Natural killer cell (primary cell): ENCODE measurements around the gene SNAI3. TPM values are rescaled to one million over a fixed set of nuclear protein-coding genes. Genes with fewer than 3 reads are reported as not detected.

Experiments used
- ATAC-seq, 3 donors: fragments of 150-1000 bp in 2 of 3; fragments of 200-7000 bp in 1 of 3; cut with Tn5 transposase; 1 replicate in 1 of 3; 2 replicates in 2 of 3; pipeline ENCODE4 v1.10.0; 2021; ENCODE audit warnings: mild to moderate bottlenecking in 2 of 3, moderate library complexity in 2 of 3
- DNase-seq, 2 donors: peaks; one replicate each; pipeline versions ENCODE4 v3.0.0 to v3.0.0-alpha.2; 2013 to 2021; ENCODE audit warnings: mixed read lengths in 1 of 2
- H3K27ac ChIP-seq: one replicate; pipeline ENCODE4 v1.5.1; 2013; ENCODE audit warnings: mild to moderate bottlenecking, low read length
- H3K27me3 ChIP-seq: one replicate; pipeline ENCODE4 v1.6.1; 2013; ENCODE audit warnings: low read length; ENCODE audit not compliant: control insufficient read depth, insufficient read depth
- H3K36me3 ChIP-seq: one replicate; pipeline ENCODE4 v1.6.1; 2013; ENCODE audit warnings: low read length; ENCODE audit not compliant: control insufficient read depth, insufficient read depth
- H3K4me1 ChIP-seq: one replicate; pipeline ENCODE4 v1.6.1; 2013; ENCODE audit warnings: low read length; ENCODE audit not compliant: control insufficient read depth, insufficient read depth
- H3K4me3 ChIP-seq: one replicate; pipeline ENCODE4 v1.5.1; 2013; ENCODE audit warnings: low read length
- H3K9me3 ChIP-seq: one replicate; pipeline ENCODE4 v1.6.1; 2013; ENCODE audit warnings: low read length; ENCODE audit not compliant: control insufficient read depth, insufficient read depth
- H3K27ac Mint-ChIP-seq, 2 donors: one replicate each; pipeline ENCODE4 v1.8.0; 2022; ENCODE audit warnings: mild to moderate bottlenecking in 2 of 2, mixed read lengths in 2 of 2, moderate library complexity in 1 of 2
- H3K27me3 Mint-ChIP-seq, 2 donors: one replicate each; pipeline ENCODE4 v1.8.0; 2022; ENCODE audit warnings: low read depth in 2 of 2, mixed read lengths in 2 of 2
- H3K36me3 Mint-ChIP-seq: one replicate; pipeline ENCODE4 v1.8.0; 2022; ENCODE audit warnings: mixed read lengths
- H3K4me1 Mint-ChIP-seq, 2 donors: one replicate each; pipeline ENCODE4 v1.8.0; 2022; ENCODE audit warnings: mixed read lengths in 2 of 2
- H3K4me3 Mint-ChIP-seq: one replicate; pipeline ENCODE4 v1.8.0; 2022; ENCODE audit warnings: mild to moderate bottlenecking, moderate library complexity, mixed read lengths
- H3K9me3 Mint-ChIP-seq, 2 donors: one replicate each; pipeline ENCODE4 v1.8.0; 2022; ENCODE audit warnings: mixed read lengths in 2 of 2
- CTCF ChIP-seq: fragments of 200-600 bp; IDR thresholded peaks from one replicate; pipeline ENCODE4 v1.8.0; 2022; ENCODE audit warnings: antibody characterized with exemption
- WGBS: methylation state at CpG from one replicate; pipeline ENCODE4 v1.1.7; 2013; ENCODE audit warnings: missing lambda C conversion rate; ENCODE audit not compliant: insufficient coverage; 5-methylcytosine and 5-hydroxymethylcytosine counted together
- intact Hi-C: fragments of 100-400 bp; cut with micrococcal nuclease; formaldehyde crosslinking; loops from one replicate; pipeline ENCODE4 v1.14.2; 2022
- total RNA-seq, 4 donors: library from RNA; stranded (reverse); fragments of 120-200 nt in 1 of 4; gene quantifications; one replicate each; pipeline versions ENCODE4 v1.2.3 to v1.2.4, GENCODE V29; 2013 to 2022

Gene SNAI3
- total RNA-seq, 3 donors from 2014 or later (not counting 1 experiment from before 2014, with no cell fraction given): 8.2 to 9.2 (median 8.4) TPM

- TF ChIP-seq CTCF: no peak
- no peaks in the 10 kb centered on the region for H3K27me3 ChIP-seq
- no peak overlapping the region for H3K27ac ChIP-seq
- no peak overlapping the region for H3K27ac Mint-ChIP-seq
- ATAC-seq: no peak
- no peaks in the 10 kb centered on the region for H3K36me3 Mint-ChIP-seq
- H3K4me3 Mint-ChIP-seq: no peak overlapping the region
- WGBS: 95% methylated on average over 20 of the region's 20 CpGs
- H3K36me3 ChIP-seq: peaks cover 65% of the 10 kb centered on the region
- H3K4me1 ChIP-seq: no peaks in the 10 kb centered on the region
- intact Hi-C loops: no loop called here
- no peak for DNase-seq
- no peaks in the 10 kb centered on the region for H3K27me3 Mint-ChIP-seq
- H3K9me3 ChIP-seq: no peaks in the 10 kb centered on the region
- H3K4me1 Mint-ChIP-seq: peaks cover 0 to 5% of the 10 kb centered on the region in 2 donors
- H3K4me3 ChIP-seq: no peak overlapping the region
- H3K9me3 Mint-ChIP-seq: no peaks in the 10 kb centered on the region
Measured at GRCh38 chr16:88727871-88728270, 41.6 kb upstream of the SNAI3 start.

GRCh38 chr16:88726981-88727380, 40.7 kb upstream of the SNAI3 start:
- intact Hi-C loops: no loop called here
- Mint-ChIP-seq H3K36me3 (no peaks in the 10 kb centered on the region), H3K4me1 (peaks cover 0 to 5% of the 10 kb centered on the region in 2 donors), H3K27ac (no peak overlapping the region), H3K27me3 (no peaks in the 10 kb centered on the region), H3K9me3 (no peaks in the 10 kb centered on the region), H3K4me3 (no peak overlapping the region)
- H3K27me3 ChIP-seq: no peaks in the 10 kb centered on the region
- H3K9me3 ChIP-seq: no peaks in the 10 kb centered on the region
- H3K4me3 ChIP-seq: no peak overlapping the region
- H3K27ac ChIP-seq: no peak overlapping the region
- ATAC-seq: no peak
- DNase-seq: no peak
- peaks cover 69% of the 10 kb centered on the region for H3K36me3 ChIP-seq
- 97% methylated on average over 28 of the region's 28 CpGs for WGBS
- no peak for TF ChIP-seq CTCF
- H3K4me1 ChIP-seq: no peaks in the 10 kb centered on the region

- Mint-ChIP-seq H3K9me3 (no peaks in the 10 kb centered on the region), H3K27ac (no peak overlapping the region), H3K27me3 (no peaks in the 10 kb centered on the region), H3K4me1 (peaks cover 0 to 3% of the 10 kb centered on the region in 2 donors), H3K36me3 (no peaks in the 10 kb centered on the region), H3K4me3 (no peak overlapping the region)
- TF ChIP-seq CTCF: no peak
- DNase-seq (no peak), ATAC-seq (no peak)
- Histone ChIP-seq H3K27ac (no peak overlapping the region), H3K4me3 (no peak overlapping the region), H3K9me3 (no peaks in the 10 kb centered on the region), H3K36me3 (peaks cover 69% of the 10 kb centered on the region), H3K4me1 (no peaks in the 10 kb centered on the region), H3K27me3 (no peaks in the 10 kb centered on the region)
- 94% methylated on average over 16 of the region's 17 CpGs for WGBS
- intact Hi-C loops: no loop called here
Measured at GRCh38 chr16:88726408-88726749, 40.1 kb upstream of the SNAI3 start.

GRCh38 chr16:88725609-88726407, 39.5 kb upstream of the SNAI3 start:
- no peak for TF ChIP-seq CTCF

More at GRCh38 chr16:88725609-88726407, 39.5 kb upstream of the SNAI3 start:
- 83% methylated on average over 32 of the region's 32 CpGs for WGBS
- Mint-ChIP-seq H3K27ac (no peak overlapping the region), H3K4me1 (no peaks in the 10 kb centered on the region), H3K27me3 (no peaks in the 10 kb centered on the region), H3K4me3 (no peak overlapping the region), H3K36me3 (no peaks in the 10 kb centered on the region), H3K9me3 (no peaks in the 10 kb centered on the region)
- H3K4me1 ChIP-seq: no peaks in the 10 kb centered on the region
- no peak overlapping the region for H3K27ac ChIP-seq
- H3K9me3 ChIP-seq: no peaks in the 10 kb centered on the region
- H3K4me3 ChIP-seq: no peak overlapping the region
- ATAC-seq (peak in 2 of 3 donors; percentile 24 to 83), DNase-seq (no peak)
- H3K27me3 ChIP-seq: no peaks in the 10 kb centered on the region
- intact Hi-C loops: no loop called here
- peaks cover 69% of the 10 kb centered on the region for H3K36me3 ChIP-seq
